NCI-H1092 treated with DMSO at 0.1 percent for 48 hours (cell line): Measurements from ENCODE around the gene LAYN.

Experiments
- DNase-seq: peaks from one replicate; lab custom pipeline; 2025; lab: John Stamatoyannopoulos, UW

Gene LAYN

DNA sequence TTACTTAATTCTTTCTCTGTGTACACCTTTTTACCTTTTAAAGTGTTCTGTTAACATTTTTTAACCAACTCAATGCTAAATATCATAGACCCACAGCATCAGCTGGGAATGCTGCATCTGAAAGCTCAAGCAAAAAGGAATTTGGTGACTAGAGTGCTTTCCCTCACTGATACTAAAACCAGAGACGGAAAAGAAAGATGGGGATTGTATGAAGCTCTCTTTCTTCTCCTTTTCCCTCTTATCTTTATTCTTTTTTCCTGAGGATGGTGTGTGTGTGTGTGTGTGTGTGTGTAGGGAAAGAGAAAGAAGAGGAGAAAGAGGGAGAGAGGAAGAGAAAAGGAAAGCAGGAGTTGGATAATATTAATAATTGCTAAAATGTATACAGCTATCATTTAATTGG, 57.6 kb downstream of the LAYN start:
- DNase-seq = no peak

DNA sequence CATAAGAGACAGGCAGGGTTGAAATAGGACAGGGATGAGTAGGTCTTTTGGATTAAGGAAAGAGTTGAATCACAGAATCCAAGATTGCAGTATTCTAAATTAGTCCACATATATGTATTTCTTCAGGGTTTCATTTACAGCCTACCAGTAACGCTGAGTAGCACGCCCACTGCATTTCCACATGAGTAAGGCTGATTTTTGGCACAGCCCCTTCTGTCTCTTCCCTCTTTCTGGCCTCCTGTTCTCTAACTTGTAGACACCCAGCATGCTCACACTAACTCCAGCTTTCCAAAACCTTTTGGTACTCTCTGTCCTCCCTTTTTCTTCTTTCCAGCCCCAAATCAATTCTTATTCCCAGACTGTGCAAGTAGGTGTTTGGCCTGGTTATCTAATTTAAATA, 58.0 kb downstream of the LAYN start:
- DNase-seq = no peak

DNA sequence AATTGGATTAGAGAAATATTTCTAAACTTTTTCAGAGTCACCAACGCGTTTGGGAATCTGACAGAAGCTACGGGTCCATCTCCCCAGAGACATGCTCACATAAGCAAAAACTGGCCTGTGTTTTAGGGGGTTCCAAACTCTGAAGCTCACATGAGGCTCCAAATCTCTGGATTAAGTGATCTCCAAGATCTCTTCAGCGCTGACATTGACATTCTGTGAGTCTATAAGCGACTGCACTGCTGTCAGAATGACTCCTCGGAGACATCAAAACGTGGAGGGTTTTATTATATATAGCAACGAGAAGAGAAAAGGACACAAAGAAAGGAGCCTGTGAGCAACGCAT, 61.1 kb downstream of the LAYN start:
- no peak for DNase-seq

DNA sequence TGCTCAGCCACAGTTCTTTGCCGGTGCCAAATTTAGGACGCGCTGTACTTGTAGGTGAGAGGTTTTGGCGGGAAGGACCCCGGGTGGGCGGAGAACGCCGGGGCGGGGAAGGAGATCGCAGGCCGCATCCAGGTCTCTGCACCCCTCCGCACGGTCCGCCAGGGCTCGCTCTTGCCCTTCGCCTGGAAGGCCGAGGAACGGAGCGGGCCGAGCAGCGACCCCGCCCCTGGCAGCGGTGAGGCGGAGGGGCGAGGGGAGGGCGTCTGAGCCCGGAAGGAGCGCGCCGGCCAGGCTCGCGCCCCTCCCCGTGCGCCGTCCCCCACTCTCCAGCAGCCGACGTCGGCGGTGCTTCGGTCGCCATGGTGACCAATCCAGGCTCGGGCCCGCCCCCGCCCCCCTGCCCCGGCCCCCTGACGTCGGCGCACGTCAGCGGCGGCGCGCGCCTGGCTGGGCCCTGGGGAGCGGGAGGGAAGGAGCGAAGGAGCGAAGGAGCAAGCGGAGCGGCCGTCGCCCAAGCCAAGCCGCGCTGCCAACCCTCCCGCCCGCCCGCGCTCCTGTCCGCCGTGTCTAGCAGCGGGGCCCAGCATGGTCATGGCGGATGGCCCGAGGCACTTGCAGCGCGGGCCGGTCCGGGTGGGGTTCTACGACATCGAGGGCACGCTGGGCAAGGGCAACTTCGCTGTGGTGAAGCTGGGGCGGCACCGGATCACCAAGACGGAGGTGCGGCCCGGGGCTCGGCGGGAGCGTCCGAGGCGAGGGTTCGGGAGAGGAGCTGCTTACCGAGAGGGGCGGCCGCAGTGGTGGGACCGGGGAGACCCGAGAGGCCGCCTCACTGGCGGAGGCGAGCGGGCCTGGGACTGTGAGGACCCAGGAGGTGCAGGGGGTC, 61.7 kb downstream of the LAYN start, which contains the start of gene SIK2:
TSS of gene SIK2 (plus strand) at position 471 of the 886 bp plus-strand sequence. CDS start at position 586, 115 bp downstream.
- peak; percentile 99 for DNase-seq

DNA sequence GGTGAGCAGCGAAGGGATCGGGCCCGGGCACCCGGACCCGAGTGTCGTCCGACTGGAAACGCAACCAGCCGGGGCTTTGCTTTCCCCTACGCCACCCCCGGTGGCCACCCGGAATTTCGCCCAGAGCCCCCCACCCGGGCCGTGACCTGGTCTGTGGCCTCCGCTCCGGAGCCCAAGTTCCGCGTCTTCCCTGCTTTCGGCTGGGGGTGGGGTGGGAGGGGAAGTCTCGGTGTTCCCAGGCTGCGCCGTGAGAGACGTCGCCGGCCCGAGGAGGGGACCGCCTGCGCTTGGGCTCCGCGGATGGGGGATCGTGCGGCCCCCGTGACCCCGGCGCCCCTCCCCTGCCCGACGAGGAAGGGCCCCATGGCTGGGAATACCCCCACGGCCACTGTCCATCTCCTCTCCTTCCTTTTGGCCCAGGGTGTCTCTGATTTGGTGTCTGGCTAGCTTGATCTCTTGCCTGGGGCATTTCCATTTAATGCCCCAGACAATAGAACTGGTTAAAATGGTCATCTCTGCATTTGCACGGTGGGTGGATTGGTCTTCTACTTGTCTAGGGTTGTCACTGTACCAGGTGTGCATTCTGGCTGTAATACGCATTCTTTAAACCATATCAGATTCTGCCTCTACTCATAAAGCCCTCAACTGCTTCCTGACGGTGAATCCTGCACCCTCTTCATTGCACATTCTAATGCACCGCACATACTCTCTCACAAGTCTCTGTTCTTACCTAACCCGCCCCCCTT, 62.5 kb downstream of the LAYN start:
- peak; percentile 43 for DNase-seq

DNA sequence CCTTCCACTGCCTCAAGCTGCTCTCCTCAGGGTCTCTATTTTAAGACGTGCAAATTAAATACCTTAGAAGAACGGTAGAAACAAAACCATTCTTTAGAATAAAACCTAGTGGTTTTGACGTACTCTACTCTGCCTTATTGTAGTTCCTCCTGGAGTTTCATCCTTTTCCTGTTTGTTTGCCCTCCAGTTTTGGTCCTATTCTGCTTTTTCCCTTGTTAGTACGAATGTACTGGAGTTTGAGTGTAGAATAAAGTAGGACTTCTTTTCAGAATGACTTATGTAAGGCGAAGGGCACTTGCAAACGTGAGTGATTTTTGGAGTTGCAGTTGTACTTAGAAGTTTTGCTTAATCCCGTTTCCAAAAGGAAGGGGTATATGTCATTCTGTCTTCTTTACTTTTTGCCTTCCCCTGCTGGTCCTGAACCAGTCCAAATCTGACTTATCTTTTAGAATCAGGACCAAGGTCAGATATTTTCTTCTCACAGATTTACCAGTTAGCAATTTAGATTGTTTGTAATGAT, 63.2 kb downstream of the LAYN start:
- DNase-seq = no peak

DNA sequence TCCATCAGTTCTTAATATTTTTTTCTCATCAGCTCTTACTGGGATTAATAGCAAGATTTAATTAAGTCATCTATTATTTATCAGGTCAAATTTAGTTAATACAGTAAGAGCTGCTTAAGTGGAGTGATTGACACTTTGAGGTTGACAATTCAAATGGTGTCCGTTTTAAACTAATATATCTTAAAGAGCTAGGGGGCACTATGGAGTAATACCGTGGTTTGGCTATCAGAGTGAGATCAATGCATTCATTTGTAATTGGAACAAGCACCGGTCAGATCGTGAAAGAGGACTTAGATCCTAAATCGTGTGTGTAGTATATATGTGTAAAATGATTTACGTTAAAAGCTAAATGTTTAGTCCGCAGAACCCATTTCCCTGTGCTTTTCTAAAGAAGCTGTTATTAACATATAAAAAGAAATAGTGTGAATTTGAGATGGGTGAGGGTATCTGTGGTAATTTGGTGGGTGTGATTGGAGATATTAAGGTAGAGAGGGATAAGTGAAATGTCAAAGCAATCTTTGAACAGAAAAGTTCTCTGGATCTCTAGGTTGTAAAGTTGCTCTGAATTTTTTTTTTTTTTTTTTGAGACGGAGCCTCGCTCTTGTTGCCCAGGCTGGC, 64.0 kb downstream of the LAYN start:
- peak; percentile 79 for DNase-seq

DNA sequence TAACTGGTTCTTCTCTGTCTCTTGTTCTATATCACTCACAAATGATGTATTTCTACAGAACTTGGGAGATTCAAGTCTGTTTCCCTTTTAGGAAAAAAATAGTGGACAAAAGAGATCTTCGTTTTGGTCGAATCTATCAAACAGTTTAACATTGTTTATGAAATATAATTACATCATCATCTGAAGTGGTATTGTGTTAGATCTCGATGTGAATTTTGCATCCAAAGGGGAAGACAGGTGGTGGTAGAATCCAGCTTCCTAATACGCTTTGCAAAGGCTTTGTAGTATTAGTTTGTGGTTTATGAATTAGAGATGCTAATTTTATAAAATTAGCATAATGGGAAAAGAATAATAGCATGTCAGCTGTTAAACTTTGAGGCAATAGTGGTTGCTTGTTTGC, 65.2 kb downstream of the LAYN start:
- DNase-seq = no peak

DNA sequence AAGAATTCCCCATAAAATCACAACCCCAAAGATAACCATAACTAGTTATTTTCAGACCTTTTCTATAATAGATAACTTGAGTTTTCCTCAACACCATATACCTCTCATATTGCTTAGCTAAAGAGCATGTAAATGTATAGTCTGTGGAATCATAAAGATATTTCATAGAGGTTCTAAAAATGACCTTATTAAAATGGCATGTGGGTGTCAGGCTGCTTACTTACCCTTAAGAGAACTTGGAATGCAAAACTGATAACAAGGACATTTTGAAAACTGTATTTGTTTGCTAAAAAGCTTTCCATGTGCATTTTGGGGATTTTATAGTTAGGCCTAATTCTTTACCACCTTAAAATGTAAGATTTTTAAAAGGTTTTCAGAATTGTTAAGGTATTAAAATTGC, 66.5 kb downstream of the LAYN start:
- no peak for DNase-seq

DNA sequence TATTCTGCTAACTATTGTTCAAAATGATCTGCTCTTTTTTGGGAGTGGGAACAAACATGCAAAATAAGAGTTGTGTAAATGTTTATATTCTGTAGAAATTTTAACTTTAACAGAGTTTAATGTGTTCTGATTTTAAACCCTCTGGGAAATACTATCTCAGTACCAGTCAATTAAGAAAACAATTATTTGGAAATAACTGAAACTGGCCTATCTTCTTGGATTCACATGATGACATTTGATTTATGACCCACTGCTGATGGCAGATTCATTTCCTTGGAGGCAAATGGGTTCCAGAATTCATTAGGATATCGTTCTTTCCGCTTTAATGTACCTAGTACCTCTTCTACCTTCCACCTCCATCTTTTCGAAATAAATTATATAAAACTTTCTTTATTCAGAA, 67.2 kb downstream of the LAYN start:
- DNase-seq = no peak
